ENCODE measurements around the gene CLEC16A.
"Not testable (repeated sequence)": the region's sequence is repeated elsewhere in the genome, so short reads cannot be mapped to it uniquely, and the experiment has no call there.

CLEC16A gene

DNA sequence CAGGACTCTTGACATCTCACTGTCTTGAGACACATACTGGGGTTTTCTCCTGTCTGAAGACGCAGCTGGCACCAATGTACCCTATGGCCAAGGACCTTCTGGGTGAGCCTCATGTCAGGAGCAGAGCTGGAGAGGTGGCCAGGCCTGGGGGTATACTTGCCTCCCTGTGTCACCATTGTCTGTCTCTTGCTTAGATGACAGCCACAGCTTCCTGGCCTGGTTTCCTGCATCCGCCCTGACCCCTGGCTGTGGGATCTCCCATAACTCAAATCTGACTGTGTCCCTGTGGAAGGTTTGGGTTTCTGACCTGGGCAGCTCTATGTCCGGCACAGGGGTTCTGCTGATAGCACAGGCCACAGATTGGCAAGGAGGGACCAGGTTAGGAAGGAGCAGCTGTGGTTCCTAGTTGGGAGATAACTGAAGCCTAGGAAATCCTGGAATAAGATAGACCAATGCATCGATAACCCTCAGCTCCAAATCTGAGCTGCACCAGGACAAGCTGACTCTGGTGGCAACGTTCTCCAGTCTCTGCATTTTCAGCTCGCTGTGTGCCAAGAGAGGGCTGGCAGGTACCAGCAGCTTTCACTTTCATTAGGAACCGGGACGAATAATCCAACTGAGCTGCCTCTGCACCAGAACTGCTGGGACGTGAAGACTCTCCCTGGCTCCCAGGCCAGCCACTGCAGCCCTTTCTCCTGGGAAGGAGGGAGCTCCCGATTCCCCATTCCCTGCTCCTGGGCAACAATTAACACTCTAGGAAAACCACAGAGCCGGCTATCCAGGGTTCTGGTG is 7.1 kb upstream of the CLEC16A start:
- no peak for DNase-seq (ENCODE audit: low read depth)
- no peak overlapping the region for H3K4me3 ChIP-seq (ENCODE audit: low read depth, low read length)
- TF ChIP-seq, protein P1, sequence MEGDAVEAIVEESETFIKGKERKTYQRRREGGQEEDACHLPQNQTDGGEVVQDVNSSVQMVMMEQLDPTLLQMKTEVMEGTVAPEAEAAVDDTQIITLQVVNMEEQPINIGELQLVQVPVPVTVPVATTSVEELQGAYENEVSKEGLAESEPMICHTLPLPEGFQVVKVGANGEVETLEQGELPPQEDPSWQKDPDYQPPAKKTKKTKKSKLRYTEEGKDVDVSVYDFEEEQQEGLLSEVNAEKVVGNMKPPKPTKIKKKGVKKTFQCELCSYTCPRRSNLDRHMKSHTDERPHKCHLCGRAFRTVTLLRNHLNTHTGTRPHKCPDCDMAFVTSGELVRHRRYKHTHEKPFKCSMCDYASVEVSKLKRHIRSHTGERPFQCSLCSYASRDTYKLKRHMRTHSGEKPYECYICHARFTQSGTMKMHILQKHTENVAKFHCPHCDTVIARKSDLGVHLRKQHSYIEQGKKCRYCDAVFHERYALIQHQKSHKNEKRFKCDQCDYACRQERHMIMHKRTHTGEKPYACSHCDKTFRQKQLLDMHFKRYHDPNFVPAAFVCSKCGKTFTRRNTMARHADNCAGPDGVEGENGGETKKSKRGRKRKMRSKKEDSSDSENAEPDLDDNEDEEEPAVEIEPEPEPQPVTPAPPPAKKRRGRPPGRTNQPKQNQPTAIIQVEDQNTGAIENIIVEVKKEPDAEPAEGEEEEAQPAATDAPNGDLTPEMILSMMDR (IDR thresholded peaks at IDR 0.05; ENCODE audit: low read depth, low read length, missing control alignments), result no peak

DNA sequence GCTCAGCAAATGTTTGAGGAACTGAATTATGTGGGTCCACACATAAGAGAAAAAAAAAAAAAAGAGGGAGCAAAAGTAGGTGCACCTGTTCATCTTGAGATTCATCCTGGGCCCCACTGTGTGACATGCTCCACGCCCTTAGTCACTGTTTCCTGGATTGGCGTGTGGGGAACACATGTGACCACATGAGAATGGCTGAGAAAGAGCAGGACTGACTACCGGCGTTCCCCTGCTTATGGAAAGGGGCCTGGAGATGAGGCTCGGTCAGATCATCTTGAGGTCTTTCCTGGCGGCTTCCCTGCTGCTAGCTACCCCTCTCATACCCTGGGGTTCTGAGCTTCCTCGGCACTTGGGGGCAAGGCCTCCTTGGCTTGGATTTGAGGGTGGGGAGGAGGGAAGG is 6.0 kb upstream of the CLEC16A start:
- TF ChIP-seq, protein P1 (IDR thresholded peaks at IDR 0.05; ENCODE audit: low read depth, low read length, missing control alignments), result no peak
- peak overlapping the region; percentile 7; the same call in 1 of the 2 replicates for H3K4me3 ChIP-seq (ENCODE audit: low read depth, low read length)
- DNase-seq (ENCODE audit: low read depth), result no peak

DNA sequence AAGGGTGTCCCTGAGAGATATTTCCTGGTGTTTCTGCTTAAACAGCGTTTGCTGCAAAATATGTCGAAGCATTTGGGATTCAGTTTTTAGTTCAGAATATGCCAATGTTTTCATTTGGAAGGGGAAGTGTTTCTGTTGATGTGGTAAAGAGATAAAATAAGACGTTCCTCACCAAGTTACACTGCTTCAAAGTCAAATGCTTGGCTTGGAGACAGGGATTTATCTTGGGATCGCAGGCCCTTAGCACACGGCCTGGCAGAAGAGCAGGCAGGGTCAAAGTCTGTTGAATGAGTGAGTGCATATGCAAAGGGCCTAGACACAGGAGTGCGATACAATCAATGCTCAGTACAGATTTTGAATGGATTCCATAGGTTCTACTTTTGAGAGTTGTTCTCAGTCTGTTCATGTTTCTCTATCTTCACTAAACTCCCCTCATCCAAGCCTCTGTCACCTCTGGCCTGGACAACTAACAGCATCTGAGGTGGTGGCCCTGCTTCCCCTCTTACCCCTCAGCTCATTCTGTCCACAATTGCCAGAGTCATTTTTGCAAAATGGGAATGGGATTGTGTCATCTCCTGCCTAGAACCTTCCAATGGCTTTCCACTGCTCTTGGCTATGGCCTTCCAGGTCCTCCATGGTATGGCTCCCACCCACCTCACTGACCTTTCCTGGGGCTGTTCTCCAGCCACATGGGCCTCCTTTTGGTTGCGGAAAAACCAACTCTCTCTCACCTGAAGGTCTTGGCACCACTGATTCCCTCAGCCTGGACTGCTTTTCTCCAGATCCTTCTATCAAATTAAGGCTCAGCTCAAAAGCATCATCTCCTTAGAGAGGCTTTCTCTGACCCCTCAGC is 5.3 kb upstream of the CLEC16A start:
- H3K4me3 ChIP-seq (ENCODE audit: low read depth, low read length), result no peak overlapping the region; the same call in 1 of the 2 replicates
- TF ChIP-seq, protein P1 (IDR thresholded peaks at IDR 0.05; ENCODE audit: low read depth, low read length, missing control alignments), result no peak
- no peak for DNase-seq (ENCODE audit: low read depth)

DNA sequence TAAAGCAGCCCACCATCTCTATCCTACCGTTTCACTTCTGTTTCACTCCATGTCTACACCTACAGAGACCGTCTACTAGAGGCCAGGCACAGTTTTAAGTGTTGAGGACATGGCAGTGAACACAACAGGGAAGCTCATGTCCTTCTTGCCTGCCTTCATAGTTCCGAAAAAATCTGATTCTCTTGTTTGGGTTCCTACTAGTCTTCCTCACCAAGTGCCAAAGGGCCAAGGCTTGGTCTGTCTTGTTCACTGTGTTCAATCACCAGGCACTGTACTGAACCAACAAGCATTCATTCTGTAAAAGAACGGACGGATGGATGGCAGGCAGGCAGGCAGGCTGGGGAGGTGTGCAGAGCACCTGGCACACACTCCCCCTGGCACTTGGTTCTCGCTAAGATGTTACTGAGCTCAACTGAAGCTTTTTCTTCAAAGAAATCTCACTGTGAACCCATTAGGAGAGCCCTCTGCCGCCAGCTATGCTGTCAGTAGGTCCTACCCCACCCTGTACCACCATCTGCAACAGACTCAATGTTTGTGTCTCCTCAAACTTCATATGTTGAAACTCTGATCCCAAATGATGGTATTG is 4.6 kb upstream of the CLEC16A start:
- no peak for DNase-seq (ENCODE audit: low read depth)
- peak overlapping the region; percentile 88; the same call in 1 of the 2 replicates for H3K4me3 ChIP-seq (ENCODE audit: low read depth, low read length)
- TF ChIP-seq, protein P1 (IDR thresholded peaks at IDR 0.05; ENCODE audit: low read depth, low read length, missing control alignments), result no peak

DNA sequence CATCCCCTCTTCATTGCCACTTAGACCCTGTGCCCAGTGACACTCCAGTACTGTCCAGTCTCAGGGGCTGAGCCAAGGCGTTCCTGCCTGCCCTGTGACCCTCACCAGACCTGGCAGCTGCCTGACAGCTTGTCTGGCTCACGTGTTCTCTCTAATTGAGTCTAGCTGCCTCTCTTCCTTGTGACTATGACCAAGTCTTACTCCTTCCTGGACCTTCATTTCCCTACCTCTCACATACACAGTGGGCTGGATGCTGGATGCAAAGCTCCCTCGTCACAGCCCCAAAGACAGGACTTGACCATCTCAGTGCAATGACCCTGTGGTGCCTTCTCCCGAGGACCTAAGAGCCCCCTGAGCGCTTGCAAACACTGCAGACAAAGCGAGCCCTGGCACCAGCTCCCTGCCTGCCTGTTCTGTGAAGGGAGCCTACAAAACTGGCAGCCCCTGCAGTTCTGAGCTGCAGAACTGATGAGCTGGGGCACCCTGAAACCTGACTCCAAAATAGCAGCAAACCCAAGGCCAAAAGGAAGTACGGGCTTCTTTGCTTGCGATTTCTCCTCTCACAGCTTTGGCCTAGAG is 3.8 kb upstream of the CLEC16A start:
- TF ChIP-seq, protein P1 (IDR thresholded peaks at IDR 0.05; ENCODE audit: low read depth, low read length, missing control alignments), result no peak
- DNase-seq (ENCODE audit: low read depth), result no peak
- peak overlapping the region; percentile 88 for H3K4me3 ChIP-seq (ENCODE audit: low read depth, low read length)

DNA sequence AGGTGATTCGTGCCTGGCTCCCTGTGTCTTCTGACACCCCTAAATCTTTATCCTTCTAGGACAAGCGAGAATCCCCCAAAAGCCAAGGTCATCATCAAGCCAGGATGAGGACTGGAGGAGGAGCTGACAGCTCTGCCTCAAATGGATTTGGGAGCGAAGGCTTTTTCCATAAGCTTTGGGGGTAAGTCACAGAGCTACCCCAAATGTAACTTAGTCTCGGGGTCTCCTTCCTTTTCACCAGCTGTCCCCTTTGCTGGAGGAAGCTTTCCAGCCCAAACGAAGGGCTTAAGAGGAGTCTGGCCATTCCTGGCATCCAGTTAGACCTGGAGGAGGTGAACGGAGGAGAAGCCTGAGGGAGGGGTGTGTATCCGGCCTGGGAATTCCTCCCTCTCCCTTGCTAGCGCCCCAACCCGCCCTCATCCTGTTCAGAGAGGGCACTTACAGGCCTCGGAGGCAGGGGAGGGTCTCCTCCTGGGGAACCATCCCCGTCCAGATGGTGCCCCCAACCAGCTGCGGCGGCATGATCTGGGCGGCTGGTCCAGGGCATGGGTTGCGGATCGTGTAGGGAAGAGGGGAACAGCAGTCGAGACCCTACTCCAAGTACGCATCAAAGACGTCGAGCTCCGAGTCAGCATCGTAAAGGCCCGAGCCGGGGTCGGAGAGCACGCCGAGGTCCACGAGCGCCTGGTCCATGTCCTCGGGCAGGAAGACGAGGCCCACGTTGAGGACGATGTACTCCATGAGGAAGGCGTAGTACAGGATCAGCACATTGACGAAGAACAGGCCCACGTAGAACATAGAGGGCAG is 3.0 kb upstream of the CLEC16A start:
- DNase-seq (ENCODE audit: low read depth), result no peak
- H3K4me3 ChIP-seq (ENCODE audit: low read depth, low read length), result peak overlapping the region; percentile 88
- TF ChIP-seq, protein P1 (IDR thresholded peaks at IDR 0.05; ENCODE audit: low read depth, low read length, missing control alignments), result no peak

DNA sequence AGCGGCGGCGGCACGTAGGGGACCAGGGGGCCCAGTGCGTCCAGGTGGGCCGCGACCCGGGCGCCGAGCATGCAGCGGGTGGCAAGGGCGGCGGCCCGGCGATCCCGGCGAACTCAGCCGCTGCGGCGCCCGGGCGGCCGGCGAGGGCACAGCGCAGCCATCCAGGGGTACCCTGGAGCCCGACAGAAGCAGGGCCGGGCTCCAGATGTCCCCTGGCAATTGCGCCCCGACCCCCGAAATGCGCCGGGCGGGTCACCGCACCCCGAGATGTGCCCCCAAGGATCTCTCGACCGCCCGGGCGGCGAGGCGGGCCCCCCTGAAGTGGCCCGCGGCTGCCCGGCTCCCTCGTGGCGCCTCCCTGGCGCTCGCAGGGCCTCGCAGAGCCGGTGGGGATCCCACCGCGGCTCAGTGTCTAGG is 2.4 kb upstream of the CLEC16A start:
- DNase-seq (ENCODE audit: low read depth), result not testable (repeated sequence)
- peak overlapping the region; percentile 88 for H3K4me3 ChIP-seq (ENCODE audit: low read depth, low read length)
